Medulla oblongata (tissue), 1 donor: ENCODE measurements around the gene CAPN13.
"Not testable (repeated sequence)": the region's sequence is repeated elsewhere in the genome, so short reads cannot be mapped to it uniquely, and the experiment has no call there.

ENCODE experiments used
- DNase-seq: peaks from one replicate; pipeline ENCODE4 v3.0.0-alpha.2; 2015; ENCODE audit errors: extremely low spot score

Gene CAPN13

DNA sequence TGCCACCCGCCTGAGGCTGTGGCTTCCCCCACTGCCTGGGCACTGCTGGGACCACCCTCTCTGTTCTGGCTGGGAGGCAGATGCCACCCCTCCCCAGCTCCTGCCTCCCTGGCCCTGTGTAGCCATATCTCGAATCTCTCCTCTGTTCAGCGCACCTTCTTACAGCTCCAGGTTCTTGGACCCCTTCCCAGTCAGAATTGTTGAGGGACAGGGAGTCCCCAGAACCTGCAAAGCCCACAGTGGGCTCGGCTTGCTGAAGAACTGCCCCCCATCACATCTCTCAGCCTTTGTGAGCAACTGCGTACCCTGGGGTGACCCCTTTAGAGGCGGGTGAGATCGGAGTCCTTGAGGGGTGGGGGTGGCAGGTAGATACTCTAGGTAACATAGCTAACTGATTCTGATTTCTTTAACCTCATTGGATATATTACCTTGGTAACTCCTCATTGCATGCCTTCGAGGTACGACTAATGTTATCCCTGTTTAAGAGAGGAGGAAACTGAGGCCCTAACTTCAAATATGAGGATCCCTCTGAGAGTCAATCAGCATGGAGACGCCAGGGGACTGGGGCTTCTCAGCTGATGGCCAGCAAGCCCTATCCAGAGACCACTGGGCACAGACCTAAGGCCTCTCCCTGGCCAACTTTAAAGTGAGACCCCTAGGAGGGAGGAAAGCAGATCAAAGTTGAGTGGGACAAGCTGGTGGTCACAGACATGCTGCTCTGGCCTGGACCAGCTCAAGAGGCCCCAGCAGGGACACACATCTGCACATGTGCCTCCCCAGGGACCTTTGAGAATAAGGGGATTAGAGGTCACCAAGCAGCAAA lies 101.3 kb downstream of the CAPN13 start:
- no peak for DNase-seq

- no peak for DNase-seq
Observed at GRCh38 chr2:30705056-30705455, 102.2 kb downstream of the CAPN13 start.

- no peak for DNase-seq
Observed at GRCh38 chr2:30704309-30705020, 102.8 kb downstream of the CAPN13 start.

- DNase-seq, result no peak
Observed at GRCh38 chr2:30702694-30703093, 104.6 kb downstream of the CAPN13 start.

DNA sequence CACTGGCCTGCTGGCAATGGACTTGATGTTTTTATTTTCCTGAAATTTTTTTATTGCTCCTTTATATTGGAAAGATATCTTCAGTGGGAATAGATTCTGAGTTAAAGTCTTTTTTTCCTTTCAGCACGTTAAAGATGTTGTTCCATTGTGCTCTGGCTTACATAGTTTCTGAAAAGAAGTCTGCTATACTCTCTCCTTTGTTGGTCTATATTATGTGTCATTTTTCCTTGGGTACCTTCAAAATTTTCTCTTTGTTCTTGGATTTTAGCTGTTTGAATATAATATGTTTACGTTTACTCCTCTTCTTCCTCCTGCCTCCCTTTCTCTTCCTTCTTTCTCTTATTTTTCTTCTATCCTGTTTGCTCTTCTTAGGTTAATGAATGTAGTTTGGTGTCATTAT lies 105.5 kb downstream of the CAPN13 start:
- no peak for DNase-seq

GRCh38 chr2:30697242-30698103 lies 109.8 kb downstream of the CAPN13 start:
- not testable (repeated sequence) for DNase-seq

- no peak for DNase-seq
Observed at GRCh38 chr2:30695749-30696148, 111.5 kb downstream of the CAPN13 start.

GRCh38 chr2:30694286-30695055 lies 112.8 kb downstream of the CAPN13 start:
- DNase-seq, result no peak

DNA sequence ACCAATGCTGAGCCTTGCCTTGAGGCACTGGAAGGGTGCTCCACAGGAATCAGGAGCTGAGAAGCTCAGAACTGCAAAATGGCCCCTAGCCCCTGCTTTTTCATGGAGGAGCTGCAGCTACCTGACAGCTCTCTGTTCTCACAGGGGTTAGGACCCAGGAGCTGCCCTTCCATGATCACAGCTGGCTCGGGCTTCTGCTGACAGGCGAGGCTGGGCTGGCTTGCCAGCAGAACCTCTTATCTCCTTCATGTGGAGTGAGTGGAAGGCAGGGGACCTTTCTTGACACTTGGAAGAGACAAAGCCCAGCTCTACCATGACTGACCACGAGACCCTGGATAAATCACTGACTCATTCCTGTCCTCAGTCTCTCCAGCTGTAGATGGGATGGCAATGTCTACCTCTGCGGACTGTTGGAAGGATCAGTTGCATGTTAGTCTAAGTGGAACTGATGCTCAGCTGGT lies 113.4 kb downstream of the CAPN13 start:
- DNase-seq, result no peak

DNA sequence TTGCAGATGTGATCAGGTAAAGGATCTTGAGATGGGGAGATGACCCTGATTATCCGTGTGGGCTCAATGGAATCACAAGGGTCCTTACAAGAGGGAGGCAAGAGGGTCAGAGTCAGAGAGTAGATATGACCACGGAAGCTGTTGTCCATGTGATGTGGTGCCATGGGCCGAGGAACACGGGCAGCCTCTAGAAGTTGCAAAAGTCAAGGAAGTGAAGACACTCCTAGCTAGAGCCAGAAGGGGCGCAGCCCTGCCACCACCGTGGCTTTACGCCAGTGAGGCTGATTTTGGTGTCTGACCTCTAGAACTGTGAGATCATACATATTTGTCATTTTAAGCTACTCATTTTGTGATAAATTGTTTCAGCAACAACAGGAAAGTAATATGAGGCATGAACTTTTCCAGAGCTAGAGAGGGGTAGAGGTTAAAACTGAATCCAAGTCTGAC lies 114.4 kb downstream of the CAPN13 start:
- no peak for DNase-seq

GRCh38 chr2:30691948-30692828 lies 115.1 kb downstream of the CAPN13 start:
- DNase-seq, result no peak

DNA sequence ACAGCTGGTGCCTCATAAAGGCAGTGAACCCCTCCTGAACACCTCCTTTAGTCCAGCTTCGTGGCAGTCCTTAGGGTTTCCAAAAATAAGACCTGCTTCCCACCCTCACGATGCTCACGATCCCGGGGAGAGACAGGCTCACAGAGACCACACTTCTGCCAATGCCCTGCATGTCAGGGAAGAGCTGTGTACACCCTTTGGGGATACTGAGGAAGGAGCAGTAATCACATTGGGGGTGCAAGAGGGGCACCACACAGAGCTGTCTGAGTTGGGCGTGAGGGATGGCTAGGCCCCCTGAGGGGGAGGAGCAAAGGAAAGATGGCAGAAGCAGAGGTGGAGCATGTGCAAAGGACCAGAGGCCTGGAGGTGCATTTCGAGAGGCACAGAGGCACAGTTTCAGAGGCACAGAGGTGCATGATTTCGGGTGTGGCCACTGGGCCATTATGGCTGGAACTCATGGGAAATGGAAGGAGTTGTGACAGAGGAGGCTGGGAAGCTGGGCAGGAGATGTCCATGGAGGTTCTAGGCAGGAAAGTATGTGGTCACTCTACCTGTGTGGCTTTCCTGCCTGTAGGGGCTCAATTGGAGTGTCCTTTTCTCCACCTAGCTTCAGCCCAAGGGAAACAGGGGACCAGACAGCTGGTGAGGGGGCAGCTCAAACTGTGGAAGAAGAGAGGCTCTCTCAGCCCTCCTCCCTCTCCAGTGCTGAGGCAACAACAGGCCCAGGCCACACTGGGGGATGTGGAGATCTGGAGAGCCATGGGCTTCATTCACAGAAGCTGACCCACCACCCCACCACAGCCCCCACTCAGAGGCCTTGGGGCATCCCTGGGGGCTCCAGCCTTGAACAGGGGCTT lies 115.9 kb downstream of the CAPN13 start:
- no peak for DNase-seq

- DNase-seq, result no peak
Observed at GRCh38 chr2:30690126-30690561, 117.1 kb downstream of the CAPN13 start.

DNA sequence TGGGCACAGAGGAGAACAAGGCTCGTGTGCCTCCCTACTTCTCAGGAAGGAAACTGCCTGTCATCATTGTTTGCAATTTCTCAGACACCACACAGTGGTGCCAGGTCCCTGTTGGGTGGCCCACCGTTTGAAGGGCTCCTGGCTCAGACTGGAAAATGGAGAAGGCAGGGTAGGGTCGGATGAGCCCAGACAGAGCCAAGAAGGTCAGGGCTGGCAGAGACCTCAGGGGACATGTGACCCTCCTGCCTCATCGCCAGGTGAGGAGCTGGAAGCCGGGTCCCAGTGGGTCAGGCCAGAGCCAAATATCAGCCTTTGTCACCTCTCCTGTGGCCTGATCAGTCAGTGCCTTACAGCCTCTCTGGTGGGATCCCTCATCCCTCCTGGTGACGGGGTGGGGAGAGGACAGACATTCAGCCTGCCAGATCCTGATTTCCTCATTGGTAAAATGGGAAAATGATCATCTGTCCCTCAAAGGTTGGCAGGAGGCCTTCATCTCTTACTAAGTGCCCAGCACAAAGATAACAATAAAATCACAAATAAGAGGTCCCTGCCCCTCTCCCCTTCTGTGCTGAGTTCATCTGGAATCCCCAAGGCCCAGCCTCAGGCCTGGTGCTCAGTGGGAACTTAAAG lies 117.6 kb downstream of the CAPN13 start:
- DNase-seq, result no peak

DNA sequence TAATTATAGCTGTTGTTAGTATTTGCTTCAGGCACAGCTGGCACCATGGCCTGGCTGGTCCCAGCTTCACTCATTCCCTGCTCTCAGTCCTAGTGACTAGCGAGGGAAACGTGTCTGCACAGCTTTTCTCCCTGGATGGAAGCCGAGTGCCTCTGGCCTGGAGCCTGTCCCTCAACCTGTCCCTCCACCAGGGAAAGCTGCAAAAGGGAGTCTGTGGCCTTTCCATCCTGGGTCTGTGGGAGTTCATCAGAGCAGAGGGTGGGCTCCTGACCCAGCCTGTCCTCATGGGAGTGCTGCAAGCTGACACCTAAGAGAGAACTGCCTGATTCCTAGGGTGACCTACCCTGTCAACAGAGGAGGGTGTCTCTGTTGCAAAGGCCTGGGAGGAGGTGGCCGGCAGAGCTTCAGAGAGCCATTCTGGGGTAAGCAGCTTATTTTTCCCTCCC lies 118.3 kb downstream of the CAPN13 start:
- no peak for DNase-seq

DNA sequence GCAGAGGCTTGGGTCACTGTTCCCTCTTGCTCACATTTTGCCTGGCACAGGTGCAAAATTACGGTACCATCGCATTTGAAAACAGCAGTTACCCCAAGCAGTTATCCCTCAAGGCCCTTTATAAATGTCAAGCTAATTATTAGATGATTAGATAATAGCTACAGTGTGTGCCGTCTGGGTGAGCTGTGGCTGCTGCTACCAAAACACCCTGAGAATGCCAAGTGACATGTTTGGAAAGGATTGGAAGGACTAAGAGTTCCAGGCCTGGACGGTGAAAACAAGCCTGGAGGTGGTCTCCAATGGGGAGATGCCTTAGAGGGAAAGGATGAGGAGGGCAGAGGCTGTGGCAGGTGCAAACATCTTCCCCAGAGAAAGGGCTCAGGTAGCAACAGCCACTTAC lies 120.6 kb downstream of the CAPN13 start:
- no peak for DNase-seq

- DNase-seq, result no peak
Observed at GRCh38 chr2:30686000-30686399, 121.2 kb downstream of the CAPN13 start.

GRCh38 chr2:30684996-30685395 lies 122.2 kb downstream of the CAPN13 start:
- DNase-seq, result no peak

DNA sequence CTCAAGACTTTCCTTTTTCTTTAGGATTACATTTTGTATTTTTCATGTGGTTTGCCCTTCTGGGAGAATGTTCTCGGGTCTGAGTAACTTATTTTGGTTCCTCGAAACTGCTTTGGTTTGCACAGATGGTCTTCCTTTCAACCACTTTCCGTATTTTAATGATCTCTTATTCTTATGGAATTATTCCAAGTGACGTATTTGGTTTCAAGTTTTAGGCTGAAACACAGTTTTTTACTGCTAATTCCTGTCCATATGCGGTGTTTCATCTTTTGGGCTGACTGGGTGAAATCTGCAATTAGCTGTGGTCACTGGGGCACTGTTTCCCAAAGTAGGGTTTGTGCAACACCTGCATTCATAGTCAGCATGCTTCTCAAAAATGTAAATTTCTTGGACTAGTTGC lies 122.7 kb downstream of the CAPN13 start:
- DNase-seq, result no peak
